HepG2 (cell line): ENCODE data around the gene CBX7. TPM values are rescaled to one million over a fixed set of nuclear protein-coding genes. Genes with fewer than 3 reads are reported as not detected.

Source experiments
- AGO1 ChIP-seq: fragments of 200-400 bp; formaldehyde crosslinking; IDR thresholded peaks from 2 replicates; pipeline ENCODE4 v1.6.1; 2017; ENCODE audit warnings: mild to moderate bottlenecking, low read depth, low read length, moderate library complexity; ENCODE audit not compliant: poor library complexity, severe bottlenecking
- ARID2 ChIP-seq: sonication (generic); formaldehyde crosslinking; IDR thresholded peaks from 2 replicates; pipeline ENCODE4 v1.8.1; 2022; ENCODE audit warnings: mild to moderate bottlenecking, missing genetic modification reagents, borderline replicate concordance
- ASH2L ChIP-seq: fragments of 300-600, 200-600 bp; sonication (generic); IDR thresholded peaks from 2 replicates; pipeline ENCODE4 v1.7.0; 2017; ENCODE audit warnings: low read depth, mild to moderate bottlenecking, moderate library complexity, mixed read lengths, low read length; ENCODE audit not compliant: insufficient read length
- CEBPB ChIP-seq: IDR thresholded peaks from 2 replicates; pipeline ENCODE4 v1.6.1; 2011; ENCODE audit warnings: low read depth, low read length, improper control_type of control experiment, borderline replicate concordance
- DR1 ChIP-seq: sonication (generic); formaldehyde crosslinking; IDR thresholded peaks from 2 replicates; pipeline ENCODE4 v1.8.0; 2021; ENCODE audit warnings: mild to moderate bottlenecking, missing genetic modification reagents, inconsistent platforms
- IRF1 ChIP-seq: sonication (generic); formaldehyde crosslinking; IDR thresholded peaks from 2 replicates; pipeline ENCODE4 v1.4.0; 2020; ENCODE audit warnings: low read depth, mild to moderate bottlenecking, missing genetic modification reagents
- MAFG ChIP-seq: sonication (generic); formaldehyde crosslinking; IDR thresholded peaks from 2 replicates; pipeline ENCODE4 v1.5.1; 2020; ENCODE audit warnings: mild to moderate bottlenecking, missing genetic modification reagents
- MAX ChIP-seq: IDR thresholded peaks from 2 replicates; pipeline ENCODE4 v1.6.1; 2012; ENCODE audit warnings: inconsistent platforms
- NFATC3 ChIP-seq: sonication (generic); formaldehyde crosslinking; IDR thresholded peaks from 2 replicates; pipeline ENCODE4 v1.5.1; 2020; ENCODE audit warnings: mild to moderate bottlenecking, missing genetic modification reagents
- PAX8 ChIP-seq: sonication (generic); formaldehyde crosslinking; IDR thresholded peaks from 2 replicates; pipeline ENCODE4 v1.8.0; 2022; ENCODE audit warnings: mild to moderate bottlenecking, missing genetic modification reagents, borderline replicate concordance
- RXRA ChIP-seq: sonication (generic); formaldehyde crosslinking; IDR thresholded peaks from 2 replicates; pipeline ENCODE4 v1.5.1; 2020; ENCODE audit warnings: missing genetic modification reagents
- RXRB ChIP-seq: IDR thresholded peaks from 2 replicates; pipeline ENCODE4 v1.6.1; 2016; ENCODE audit warnings: borderline replicate concordance, missing genetic modification reagents, missing compliant biosample characterization
- TARDBP ChIP-seq: sonication (generic); formaldehyde crosslinking; IDR thresholded peaks from 2 replicates; pipeline ENCODE4 v1.8.0; 2022; ENCODE audit warnings: mild to moderate bottlenecking, missing genetic modification reagents
- ZNF205 ChIP-seq: IDR thresholded peaks from 2 replicates; pipeline ENCODE4 v1.6.1; 2018; ENCODE audit warnings: missing biosample characterization, missing genetic modification reagents
- ZNF335 ChIP-seq: sonication (generic); formaldehyde crosslinking; IDR thresholded peaks from 2 replicates; pipeline ENCODE4 v1.4.0; 2020; ENCODE audit warnings: missing genetic modification reagents
- ZNF33B ChIP-seq: sonication (generic); formaldehyde crosslinking; IDR thresholded peaks from 2 replicates; pipeline ENCODE4 v1.5.1; 2020; ENCODE audit warnings: mild to moderate bottlenecking, missing genetic modification reagents
- ZNF44 ChIP-seq: sonication (generic); formaldehyde crosslinking; IDR thresholded peaks from 2 replicates; pipeline ENCODE4 v1.5.1; 2020; ENCODE audit warnings: mild to moderate bottlenecking, missing genetic modification reagents
- ZNF552 ChIP-seq: sonication (generic); formaldehyde crosslinking; IDR thresholded peaks from 2 replicates; pipeline ENCODE4 v1.9.0; 2022; ENCODE audit warnings: missing genetic modification reagents, mild to moderate bottlenecking, borderline replicate concordance
- ZNF563 ChIP-seq: sonication (generic); formaldehyde crosslinking; IDR thresholded peaks from 2 replicates; pipeline ENCODE4 v1.8.0; 2022; ENCODE audit warnings: mild to moderate bottlenecking, moderate library complexity, missing genetic modification reagents
- ZNF598 ChIP-seq: sonication (generic); formaldehyde crosslinking; IDR thresholded peaks from 2 replicates; pipeline ENCODE4 v1.5.1; 2020; ENCODE audit warnings: mild to moderate bottlenecking, missing genetic modification reagents, borderline replicate concordance
- ZNF629 ChIP-seq: sonication (generic); formaldehyde crosslinking; conservative IDR thresholded peaks from 2 replicates; pipeline ENCODE4 v1.5.0; 2020; ENCODE audit warnings: missing genetic modification reagents
- ZNF883 ChIP-seq: sonication (generic); formaldehyde crosslinking; IDR thresholded peaks from 2 replicates; pipeline ENCODE4 v1.5.1; 2020; ENCODE audit warnings: mild to moderate bottlenecking, missing genetic modification reagents; ENCODE audit errors: not compliant biosample characterization
- polyA plus RNA-seq, 8 experiments: library from polyadenylated mRNA; depleted of rRNA in 3 of 8; stranded (reverse) in 7 of 8; unstranded in 1 of 8; fragments of >200 nt; fragmentation: Illumina TruSeq in 4 of 8; extraction: Trizol in 4 of 8; gene quantifications; 2 replicates each; pipeline versions ENCODE4 v1.2.1 to v1.2.3, GENCODE V29; 2011 to 2016; ENCODE audit warnings: low read depth in 4 of 8, missing spikeins in 1 of 8, mixed read lengths in 1 of 8; ENCODE audit not compliant: insufficient read depth in 1 of 8
- total RNA-seq, 5 experiments: library from RNA; depleted of rRNA; stranded (reverse); fragments of >200 nt; fragmentation: Illumina TruSeq; extraction: Trizol; gene quantifications; 2 replicates each; pipeline ENCODE4 v1.2.3, GENCODE V29; 2016; ENCODE audit warnings: low read depth in 1 of 5
- TF ChIP-seq, protein P1 (sequence below): sonication (generic); formaldehyde crosslinking; IDR thresholded peaks from 2 replicates; pipeline ENCODE4 v1.5.1; 2020; ENCODE audit warnings: mild to moderate bottlenecking, missing genetic modification reagents, moderate library complexity
- TF ChIP-seq, protein P2 (sequence below): sonication (generic); formaldehyde crosslinking; IDR thresholded peaks from 2 replicates; pipeline ENCODE4 v1.4.0; 2020; ENCODE audit warnings: mild to moderate bottlenecking, missing genetic modification reagents
- TF ChIP-seq, protein P3 (sequence below): sonication (generic); formaldehyde crosslinking; IDR thresholded peaks from 2 replicates; pipeline ENCODE4 v1.4.0; 2020; ENCODE audit warnings: mild to moderate bottlenecking, missing genetic modification reagents

The CBX7 gene
- total and polyA plus RNA-seq, 2 of the 13 experiments (the other 11 are each of a cell fraction or from before 2014, with no cell fraction given): 0.35 to 4.9 TPM

DNA sequence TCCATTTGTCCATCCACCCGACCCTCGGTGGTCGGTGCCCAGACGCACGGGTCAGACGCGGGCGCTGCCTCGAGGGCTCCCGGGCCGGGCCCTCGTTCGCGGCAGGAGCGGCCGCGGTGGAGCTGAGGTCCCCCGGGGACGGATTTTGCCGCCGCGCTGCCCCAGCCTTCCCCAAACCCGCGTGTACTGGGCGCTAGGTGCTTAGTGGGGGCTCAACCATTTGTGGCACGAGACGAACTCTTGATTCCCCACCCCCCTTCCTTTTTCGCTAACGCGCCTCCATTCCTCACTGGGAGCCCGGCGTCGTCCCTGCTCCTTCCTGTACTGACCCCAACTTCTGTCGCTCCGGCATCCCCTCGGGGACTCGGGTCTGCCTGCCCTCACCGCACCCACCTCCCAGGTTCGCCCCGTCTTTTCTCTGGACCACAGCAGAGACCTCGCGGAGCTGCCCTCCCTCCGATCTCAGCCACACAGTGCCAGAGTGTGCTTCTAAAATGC lies 789 bp upstream of the CBX7 start (continued):
- TF ChIP-seq, protein P1, sequence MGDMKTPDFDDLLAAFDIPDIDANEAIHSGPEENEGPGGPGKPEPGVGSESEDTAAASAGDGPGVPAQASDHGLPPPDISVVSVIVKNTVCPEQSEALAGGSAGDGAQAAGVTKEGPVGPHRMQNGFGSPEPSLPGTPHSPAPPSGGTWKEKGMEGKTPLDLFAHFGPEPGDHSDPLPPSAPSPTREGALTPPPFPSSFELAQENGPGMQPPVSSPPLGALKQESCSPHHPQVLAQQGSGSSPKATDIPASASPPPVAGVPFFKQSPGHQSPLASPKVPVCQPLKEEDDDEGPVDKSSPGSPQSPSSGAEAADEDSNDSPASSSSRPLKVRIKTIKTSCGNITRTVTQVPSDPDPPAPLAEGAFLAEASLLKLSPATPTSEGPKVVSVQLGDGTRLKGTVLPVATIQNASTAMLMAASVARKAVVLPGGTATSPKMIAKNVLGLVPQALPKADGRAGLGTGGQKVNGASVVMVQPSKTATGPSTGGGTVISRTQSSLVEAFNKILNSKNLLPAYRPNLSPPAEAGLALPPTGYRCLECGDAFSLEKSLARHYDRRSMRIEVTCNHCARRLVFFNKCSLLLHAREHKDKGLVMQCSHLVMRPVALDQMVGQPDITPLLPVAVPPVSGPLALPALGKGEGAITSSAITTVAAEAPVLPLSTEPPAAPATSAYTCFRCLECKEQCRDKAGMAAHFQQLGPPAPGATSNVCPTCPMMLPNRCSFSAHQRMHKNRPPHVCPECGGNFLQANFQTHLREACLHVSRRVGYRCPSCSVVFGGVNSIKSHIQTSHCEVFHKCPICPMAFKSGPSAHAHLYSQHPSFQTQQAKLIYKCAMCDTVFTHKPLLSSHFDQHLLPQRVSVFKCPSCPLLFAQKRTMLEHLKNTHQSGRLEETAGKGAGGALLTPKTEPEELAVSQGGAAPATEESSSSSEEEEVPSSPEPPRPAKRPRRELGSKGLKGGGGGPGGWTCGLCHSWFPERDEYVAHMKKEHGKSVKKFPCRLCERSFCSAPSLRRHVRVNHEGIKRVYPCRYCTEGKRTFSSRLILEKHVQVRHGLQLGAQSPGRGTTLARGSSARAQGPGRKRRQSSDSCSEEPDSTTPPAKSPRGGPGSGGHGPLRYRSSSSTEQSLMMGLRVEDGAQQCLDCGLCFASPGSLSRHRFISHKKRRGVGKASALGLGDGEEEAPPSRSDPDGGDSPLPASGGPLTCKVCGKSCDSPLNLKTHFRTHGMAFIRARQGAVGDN (CRISPR knock-in tag): peak; percentile 55; the same call in 1 of the 2 replicates
- no peak for TF ChIP-seq ZNF552 (CRISPR knock-in tag)
- TF ChIP-seq, protein P2, sequence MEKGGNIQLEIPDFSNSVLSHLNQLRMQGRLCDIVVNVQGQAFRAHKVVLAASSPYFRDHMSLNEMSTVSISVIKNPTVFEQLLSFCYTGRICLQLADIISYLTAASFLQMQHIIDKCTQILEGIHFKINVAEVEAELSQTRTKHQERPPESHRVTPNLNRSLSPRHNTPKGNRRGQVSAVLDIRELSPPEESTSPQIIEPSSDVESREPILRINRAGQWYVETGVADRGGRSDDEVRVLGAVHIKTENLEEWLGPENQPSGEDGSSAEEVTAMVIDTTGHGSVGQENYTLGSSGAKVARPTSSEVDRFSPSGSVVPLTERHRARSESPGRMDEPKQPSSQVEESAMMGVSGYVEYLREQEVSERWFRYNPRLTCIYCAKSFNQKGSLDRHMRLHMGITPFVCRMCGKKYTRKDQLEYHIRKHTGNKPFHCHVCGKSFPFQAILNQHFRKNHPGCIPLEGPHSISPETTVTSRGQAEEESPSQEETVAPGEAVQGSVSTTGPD (CRISPR knock-in tag): no peak
- no peak for TF ChIP-seq ZNF335 (CRISPR knock-in tag)
- no peak for TF ChIP-seq ZNF33B
- no peak for TF ChIP-seq ARID2 (CRISPR knock-in tag)
- no peak for TF ChIP-seq RXRB (CRISPR knock-in tag)
- TF ChIP-seq, protein P3, sequence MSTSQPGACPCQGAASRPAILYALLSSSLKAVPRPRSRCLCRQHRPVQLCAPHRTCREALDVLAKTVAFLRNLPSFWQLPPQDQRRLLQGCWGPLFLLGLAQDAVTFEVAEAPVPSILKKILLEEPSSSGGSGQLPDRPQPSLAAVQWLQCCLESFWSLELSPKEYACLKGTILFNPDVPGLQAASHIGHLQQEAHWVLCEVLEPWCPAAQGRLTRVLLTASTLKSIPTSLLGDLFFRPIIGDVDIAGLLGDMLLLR (CRISPR knock-in tag): no peak
- TF ChIP-seq MAX: 0 out of 2 replicates have a peak, but pooled peaks have one; percentile 3
- TF ChIP-seq PAX8 (CRISPR knock-in tag): no peak
- no peak for TF ChIP-seq TARDBP (CRISPR knock-in tag)
- TF ChIP-seq ASH2L: no peak
- TF ChIP-seq IRF1 (CRISPR knock-in tag): no peak
- no peak for TF ChIP-seq ZNF44 (CRISPR knock-in tag)
- no peak for TF ChIP-seq ZNF563
- TF ChIP-seq NFATC3 (CRISPR knock-in tag): no peak
- TF ChIP-seq DR1 (CRISPR knock-in tag): no peak
- TF ChIP-seq RXRA (CRISPR knock-in tag): no peak
- TF ChIP-seq ZNF629: no peak
- TF ChIP-seq AGO1: no peak
- no peak for TF ChIP-seq MAFG (CRISPR knock-in tag)
- peak; percentile 38 for TF ChIP-seq ZNF883 (CRISPR knock-in tag)
- TF ChIP-seq ZNF598 (CRISPR knock-in tag): 0 out of 2 replicates have a peak, but pooled peaks have one; percentile 1
- no peak for TF ChIP-seq ZNF205 (CRISPR knock-in tag)
- no peak for TF ChIP-seq CEBPB
